GM19452 (cell line): ENCODE results near the gene MCTP2.

Experiments
- ATAC-seq: cut with Tn5 transposase; IDR thresholded peaks from one replicate; pipeline ENCODE4 v1.9.1; 2021; ENCODE audit not compliant: unreplicated experiment

MCTP2 gene

GRCh38 chr15:94295275-94295674, 63.9 kb downstream of the MCTP2 start:
- ATAC-seq = no peak

GRCh38 chr15:94296717-94297116, 65.4 kb downstream of the MCTP2 start:
- ATAC-seq = no peak

- peak; percentile 75 for ATAC-seq
Observed at GRCh38 chr15:94297558-94297957, 66.2 kb downstream of the MCTP2 start.

DNA sequence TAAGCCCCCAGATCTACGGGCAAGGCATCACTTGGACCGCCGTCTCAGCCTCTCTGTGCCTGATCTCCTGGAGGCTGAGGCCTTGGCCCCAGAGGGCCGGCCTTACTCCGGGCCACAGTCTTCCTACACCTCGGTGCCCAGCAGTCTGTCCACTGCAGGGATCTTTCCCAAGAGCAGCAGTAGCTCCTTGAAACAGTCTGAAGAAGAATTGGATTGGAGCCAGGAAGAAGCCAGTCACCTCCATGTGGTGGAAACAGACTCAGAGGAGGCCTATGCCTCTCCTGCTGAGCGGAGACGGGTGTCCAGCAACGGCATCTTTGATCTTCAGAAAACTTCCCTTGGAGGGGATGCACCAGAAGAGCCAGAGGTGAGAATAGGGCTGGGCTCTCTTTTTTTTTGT, 67.0 kb downstream of the MCTP2 start:
- no peak for ATAC-seq

DNA sequence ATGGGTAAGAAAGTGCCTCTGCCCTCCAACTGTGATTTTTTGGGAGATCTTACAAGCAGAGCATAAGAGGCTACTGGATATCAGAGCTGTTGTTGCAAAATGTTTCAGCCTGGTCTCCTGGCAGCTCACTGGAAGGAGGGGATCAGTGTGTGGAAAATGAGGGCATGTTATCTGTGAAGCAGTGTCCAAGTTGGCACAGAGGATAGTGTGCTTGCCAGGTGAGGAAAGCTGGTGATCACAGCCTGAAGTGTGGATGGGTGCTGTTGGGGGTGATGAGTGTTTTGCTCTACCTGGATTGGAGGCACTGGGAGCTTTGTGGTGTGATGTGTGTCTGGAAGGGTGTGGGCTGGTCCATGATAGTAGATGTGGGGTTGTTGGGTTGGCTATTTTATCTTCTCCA, 69.3 kb downstream of the MCTP2 start:
- ATAC-seq = no peak

- peak; percentile 51 for ATAC-seq
Observed at GRCh38 chr15:94305133-94305532, 73.8 kb downstream of the MCTP2 start.

DNA sequence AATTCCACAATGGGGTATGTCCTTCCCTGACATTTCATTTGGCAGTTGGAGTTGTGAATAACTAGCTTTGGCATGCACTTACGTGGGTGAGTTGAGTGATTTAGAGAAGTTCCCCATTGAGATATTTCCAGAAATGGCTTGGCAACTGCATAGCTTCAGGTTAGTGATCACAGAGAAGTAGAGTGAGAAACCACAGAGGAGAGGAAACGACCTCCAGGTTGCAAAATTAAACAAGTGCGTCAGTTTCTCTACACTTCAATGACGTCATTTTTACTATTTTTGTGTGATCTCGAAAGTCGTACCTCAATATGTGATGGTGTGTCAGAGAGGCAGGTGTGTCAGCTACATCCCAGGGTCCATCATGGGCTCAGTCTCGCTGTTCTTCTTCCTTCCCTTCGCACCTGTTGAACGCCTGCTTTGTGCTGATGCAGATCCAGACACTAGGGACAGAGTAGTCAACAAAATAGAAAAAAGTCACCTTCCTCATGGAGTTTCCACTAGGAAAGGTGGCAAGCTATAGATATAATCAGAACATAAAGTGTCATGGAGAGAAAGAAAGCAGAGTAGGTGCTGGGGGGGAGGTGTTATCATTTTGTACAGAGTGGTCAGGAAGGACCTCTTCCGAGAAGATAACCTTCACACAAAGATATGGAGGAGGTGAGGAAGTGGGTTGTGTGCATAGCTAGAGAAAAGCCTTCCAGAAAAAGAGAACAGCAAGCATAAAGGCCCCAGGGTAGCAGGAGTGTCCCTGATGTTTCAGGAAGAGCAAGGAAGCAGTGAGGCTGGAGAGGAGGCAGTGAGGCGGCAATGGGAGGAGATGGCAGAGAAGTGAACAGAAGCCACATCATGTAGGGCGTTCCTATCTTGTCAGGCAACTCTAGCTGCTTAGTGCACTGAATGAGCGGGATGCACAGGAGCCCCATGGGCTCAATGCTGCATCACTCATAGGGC, 75.6 kb downstream of the MCTP2 start:
- peak; percentile 85 for ATAC-seq

- no peak for ATAC-seq
Observed at GRCh38 chr15:94312946-94313345, 81.6 kb downstream of the MCTP2 start.

DNA sequence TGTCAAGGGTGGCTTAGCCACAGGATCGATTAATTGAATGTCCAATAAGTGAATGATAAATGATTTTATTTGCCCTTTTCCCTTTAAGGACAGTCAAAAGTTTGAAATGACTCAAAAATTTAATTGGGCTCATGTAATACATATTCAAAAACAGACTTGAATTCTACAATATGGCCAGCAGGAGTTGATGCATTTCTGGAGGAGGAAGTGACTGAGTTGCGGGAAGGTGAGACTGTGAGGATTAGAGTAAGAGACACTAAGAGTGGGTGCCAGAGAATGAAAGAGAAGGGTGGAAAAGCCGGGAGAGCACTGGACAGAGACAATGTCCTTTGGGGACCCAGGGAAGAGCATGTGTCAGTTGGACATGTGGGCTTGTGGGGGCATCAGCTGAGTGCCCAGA, 83.3 kb downstream of the MCTP2 start:
- ATAC-seq = no peak

GRCh38 chr15:94317211-94317610, 85.8 kb downstream of the MCTP2 start:
- no peak for ATAC-seq

DNA sequence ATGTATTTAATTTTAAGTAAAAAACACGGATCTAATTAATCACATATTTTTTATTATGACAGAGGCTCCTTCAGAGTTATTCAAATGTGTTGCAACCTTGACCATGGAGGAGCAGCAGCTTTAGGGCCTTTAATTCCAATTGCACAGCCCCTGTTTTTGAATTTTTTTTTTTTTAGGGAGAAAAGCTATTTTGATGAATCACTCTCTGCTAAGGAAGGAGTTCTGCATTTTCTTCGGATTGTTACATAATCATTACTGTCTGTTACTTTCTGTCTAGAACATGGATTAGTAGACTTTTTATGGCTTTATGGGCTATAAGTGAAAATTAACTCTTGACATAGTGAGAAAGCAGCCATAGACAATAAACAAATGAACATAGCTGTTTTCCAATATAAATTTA, 90.8 kb downstream of the MCTP2 start:
- ATAC-seq = no peak

GRCh38 chr15:94323076-94323475, 91.7 kb downstream of the MCTP2 start:
- no peak for ATAC-seq

GRCh38 chr15:94324117-94324826, 92.9 kb downstream of the MCTP2 start:
- ATAC-seq = peak; percentile 77

GRCh38 chr15:94324835-94325767, 93.7 kb downstream of the MCTP2 start:
- no peak for ATAC-seq

- no peak for ATAC-seq
Observed at GRCh38 chr15:94327356-94327936, 96.1 kb downstream of the MCTP2 start.

- no peak for ATAC-seq
Observed at GRCh38 chr15:94331731-94332130, 100.4 kb downstream of the MCTP2 start.

GRCh38 chr15:94335616-94336015, 104.3 kb downstream of the MCTP2 start:
- ATAC-seq = no peak

- ATAC-seq = no peak
Observed at GRCh38 chr15:94336817-94337467, 105.6 kb downstream of the MCTP2 start.

DNA sequence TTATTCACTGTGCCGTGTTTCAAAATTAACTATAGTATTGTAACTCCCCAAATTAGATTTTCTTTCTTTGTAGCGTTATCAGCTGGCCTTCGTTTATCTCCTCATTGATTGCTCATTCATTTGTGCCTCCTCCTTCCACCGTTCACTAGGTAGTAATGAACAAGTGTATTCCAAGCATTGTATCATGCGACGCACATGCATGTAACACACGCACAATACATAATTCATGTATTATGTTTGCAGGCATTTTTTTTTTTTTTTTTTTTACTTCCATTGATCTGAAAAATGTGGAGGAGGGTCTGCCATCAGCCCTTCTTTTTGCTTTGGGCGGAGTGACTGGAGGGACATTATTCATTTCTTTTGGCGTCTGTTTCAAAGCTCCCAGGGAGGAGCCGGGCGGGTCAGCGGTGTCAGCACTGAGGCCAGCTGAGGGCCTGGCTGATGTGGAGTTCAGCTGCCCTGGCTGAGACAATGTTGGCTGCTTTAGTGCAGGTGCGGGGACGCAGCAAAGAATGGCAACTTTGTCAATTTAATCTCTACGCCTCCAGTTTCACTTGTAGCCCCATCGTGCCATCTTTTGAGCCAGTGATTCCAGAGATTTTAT, 107.0 kb downstream of the MCTP2 start:
- ATAC-seq = no peak

DNA sequence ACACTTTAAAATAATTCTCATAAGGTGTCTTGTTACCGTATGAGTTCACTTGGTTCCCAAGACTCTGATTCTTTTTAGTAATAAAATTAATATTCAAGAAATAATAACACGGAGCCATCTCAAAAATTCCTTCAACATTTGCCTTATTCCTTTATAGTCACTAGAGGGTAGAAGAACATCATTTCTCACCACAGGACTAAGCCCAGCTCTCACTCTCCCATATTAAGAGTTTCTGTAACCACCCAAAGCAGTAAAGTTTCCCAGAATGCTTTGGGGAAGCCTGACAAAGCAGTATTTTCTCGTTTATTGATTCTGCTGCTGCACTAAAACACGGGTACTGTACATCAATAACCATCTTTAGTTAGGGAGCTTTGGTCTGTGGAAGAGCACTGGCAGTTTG, 114.9 kb downstream of the MCTP2 start:
- ATAC-seq = no peak
